GM19463 (cell line): Measurements from ENCODE around the gene MAST2.
"Not testable (repeated sequence)": the region's sequence is repeated elsewhere in the genome, so short reads cannot be mapped to it uniquely, and the experiment has no call there.

ENCODE experiments used
- ATAC-seq: cut with Tn5 transposase; IDR thresholded peaks from one replicate; pipeline ENCODE4 v1.9.1; 2021; ENCODE audit warnings: mild to moderate bottlenecking, moderate library complexity; ENCODE audit not compliant: unreplicated experiment

Gene MAST2

DNA sequence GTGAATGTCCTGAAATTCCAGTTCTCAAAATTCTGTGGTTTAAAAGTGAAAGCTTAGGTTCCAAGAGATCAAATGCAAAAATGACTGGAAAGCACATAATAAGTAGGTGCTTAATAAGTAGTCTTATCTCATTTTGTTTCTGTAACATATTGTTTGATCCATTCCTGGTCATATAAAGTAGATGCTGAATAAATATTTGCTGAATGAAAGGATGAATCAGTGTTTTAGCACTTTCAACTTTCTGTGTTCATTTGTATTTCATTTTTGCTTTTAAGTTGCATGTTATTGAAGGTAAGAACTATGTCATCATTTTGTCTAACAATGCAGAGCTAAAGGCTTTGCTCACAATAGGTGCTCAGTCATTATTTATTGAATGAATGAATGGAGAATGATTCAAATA, 6.3 kb downstream of the MAST2 start:
- no peak for ATAC-seq

DNA sequence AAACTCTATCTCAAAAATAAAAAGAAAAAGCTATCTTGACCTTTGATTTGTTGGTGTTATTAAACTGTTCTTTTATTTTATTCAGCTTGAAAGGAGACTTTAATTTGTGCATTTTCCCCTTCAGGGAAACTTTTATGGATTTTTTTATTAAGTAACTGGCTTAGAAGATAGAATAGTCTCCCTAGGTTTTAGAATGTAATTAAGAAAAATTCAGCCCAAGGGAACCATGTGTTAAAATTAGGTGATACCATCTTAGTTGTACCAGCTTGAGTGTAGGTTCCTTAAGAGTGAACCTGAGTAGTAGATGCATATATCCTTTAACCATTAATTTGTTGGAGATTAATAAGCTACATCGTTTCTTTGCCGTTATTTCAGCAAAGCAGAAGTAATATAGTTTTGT, 11.4 kb downstream of the MAST2 start:
- no peak for ATAC-seq

DNA sequence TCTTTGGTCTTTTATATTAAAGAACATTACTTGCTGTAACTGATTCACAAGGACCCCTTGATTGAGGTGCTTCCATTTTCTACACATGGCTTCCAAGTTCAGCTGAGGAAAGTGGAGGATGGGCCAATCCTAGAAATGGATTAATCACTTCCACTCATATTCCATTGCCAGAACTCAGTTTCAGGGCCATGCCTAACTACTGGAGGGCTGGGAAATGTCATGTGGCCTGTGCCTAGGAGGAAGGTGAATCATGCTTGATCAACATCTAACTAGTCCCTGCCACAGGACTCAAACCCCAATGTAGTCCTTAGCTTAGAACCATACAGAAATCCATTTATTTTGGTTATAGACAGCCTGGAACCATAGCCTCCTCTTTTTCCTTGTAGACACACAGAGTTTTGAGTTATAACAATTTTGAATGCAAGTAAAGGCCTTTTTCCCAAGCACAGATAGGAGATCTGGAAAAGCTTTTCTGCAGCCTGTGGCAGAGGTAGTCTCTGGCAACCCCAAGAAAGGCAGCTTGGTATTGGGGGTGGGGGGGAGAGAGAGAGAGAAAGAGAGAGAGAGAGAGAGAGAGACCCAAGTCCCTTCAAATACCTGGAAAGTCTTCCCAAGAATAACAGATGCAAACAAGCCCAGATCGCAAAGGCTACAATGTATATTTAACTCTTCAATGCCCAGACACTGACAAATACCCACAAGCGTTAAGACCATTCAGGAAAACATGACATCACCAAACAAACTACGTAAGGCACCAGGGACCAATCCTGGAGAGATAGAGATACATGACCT, 12.5 kb downstream of the MAST2 start:
- ATAC-seq, result no peak

DNA sequence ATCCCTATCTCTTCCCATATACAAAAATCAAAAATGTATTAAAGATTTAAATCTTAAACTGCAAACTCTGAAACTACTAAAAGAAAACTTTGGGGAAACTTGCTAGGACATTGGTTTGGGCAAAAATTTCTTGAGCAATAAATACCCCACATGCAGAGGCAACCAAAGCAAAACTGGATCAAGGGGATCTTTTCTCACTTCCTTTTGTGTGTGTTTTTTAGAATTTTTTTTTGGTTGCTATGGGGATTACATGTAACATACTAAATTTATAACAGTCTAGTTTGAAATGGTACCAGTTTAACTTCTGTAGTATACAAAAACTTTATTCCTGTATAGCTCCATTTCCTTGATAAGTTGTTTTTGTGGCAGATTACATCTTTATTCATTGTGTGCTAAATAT, 16.8 kb downstream of the MAST2 start:
- ATAC-seq, result no peak

DNA sequence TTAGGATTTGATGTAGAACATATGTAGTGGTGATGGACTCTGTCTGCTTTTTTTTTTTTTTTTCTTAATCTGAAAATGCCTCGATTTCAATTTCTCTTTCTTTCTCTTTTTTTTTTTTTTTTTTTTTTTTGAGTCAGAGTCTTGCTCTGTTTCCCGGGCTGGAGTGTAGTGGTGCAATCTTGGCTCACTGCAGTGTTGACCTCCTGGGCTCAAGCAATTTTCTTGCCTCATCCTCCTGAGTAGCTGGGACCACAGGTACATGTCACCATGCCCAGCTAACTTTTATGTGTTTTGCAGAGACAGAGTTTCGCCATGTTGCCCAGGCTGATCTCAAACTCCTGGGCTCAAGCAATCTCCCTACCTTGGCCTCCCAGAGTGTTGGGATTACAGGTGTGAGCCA, 17.4 kb downstream of the MAST2 start:
- ATAC-seq, result no peak

DNA sequence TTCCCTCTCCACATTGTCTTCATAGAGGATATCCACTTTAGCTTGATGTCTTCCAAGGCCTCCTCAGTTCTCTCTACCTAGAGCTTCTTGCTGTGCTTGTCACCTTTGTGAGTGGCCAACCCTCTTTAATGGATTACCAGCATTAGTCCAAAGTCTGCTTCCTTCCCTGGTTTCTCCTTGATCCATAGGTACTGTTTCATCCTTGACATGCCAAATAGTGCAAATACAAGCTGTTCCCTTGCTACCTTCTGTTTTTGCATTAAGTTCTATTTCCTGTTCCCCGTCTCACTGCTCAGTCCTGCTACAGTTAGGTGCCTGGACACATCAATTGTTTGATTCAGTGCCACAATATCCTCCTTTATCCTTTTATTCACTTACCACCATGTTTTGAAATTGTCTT, 19.2 kb downstream of the MAST2 start:
- ATAC-seq, result no peak

DNA sequence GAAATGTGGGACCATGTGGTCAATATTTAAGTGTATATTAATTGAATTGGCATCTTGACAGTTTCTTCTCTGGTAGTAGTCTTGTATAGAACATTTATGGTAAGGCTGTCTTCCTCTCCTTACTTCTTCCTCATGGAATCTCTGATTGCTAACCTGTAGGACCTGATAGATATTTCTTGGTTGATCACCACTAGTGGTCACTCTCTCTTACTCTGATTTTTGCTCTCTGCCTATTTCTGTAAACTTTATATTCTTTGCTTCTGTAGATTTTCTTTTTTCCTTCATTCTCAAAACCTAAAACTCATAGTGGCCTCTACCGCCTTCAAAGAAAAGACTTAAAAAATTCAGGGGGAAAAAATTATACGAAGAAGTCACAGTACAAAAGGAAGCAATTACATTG, 21.2 kb downstream of the MAST2 start:
- ATAC-seq, result no peak

DNA sequence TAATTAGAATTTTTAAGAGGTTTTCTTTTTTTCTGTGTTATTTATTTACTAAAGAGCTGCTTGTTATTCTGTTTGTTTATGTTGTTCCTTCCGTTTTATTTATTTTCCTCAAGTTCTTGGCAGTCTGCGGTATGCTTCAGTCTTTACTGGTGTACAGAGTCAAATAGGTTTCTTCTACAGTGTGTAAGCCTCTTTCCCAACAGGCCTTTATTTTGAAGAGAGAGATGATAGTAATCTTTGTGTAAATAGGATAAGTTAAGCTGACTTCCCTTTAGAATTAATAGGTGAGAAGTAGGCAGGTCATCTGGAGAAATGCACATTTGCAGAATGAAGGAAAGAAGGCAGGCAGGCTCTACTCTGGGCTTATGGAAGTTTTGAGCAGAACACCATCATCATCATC, 23.8 kb downstream of the MAST2 start:
- ATAC-seq, result no peak

DNA sequence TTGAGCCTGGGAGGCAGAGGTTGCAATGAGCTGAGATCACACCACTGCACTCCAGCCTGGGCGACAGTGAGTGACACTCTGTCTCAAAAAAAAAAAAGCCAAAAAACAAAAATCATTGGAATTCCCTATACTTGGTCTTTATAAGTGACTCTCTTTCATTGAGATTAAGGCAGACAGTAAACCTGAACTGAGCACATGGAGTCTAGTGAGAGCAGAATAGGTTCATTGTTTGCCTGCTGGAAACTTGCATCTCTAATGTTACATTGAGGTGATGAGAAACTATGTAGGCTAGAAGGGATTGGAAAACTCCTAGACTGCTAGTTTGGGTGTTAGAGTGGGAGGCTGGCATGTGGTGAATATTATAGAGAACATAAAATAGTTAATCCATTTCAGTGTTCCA, 25.4 kb downstream of the MAST2 start:
- no peak for ATAC-seq

DNA sequence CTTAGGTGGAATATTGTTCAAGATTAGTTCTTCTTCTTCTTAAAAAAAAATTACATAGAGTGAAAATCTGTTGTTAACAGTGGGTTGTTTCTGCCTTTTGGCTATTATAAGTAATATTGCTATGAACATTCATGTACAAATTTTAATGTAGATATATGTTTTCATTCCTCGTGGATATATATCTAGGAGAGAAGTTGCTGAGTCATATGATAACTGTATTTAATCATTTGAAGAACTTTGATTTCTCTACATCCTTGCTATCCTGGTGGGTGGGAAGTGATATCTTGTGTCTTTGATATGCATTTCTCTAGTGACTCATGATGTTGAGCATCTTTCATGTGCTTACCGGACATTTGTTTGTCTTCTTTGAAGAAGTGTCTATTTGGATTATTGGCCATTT, 29.9 kb downstream of the MAST2 start:
- ATAC-seq, result no peak

DNA sequence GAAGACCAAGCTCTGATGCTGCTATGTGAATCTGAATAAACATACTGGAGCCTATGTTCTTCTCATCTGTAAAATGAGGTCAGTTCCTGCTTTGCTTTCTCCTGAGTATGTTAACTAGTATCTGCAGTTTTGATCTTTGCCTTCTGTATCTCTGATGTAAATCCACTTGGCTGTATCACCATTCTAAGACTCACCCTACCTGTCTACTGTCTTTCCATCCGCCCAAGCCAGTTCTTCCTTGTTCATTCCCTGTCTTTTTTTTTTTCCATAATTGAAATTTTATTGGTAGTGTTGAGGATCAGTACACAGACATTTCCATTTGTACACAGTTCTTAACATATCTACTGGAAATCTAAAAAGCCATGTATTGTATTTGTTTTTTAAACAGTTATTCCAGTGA, 31.3 kb downstream of the MAST2 start:
- ATAC-seq, result no peak

DNA sequence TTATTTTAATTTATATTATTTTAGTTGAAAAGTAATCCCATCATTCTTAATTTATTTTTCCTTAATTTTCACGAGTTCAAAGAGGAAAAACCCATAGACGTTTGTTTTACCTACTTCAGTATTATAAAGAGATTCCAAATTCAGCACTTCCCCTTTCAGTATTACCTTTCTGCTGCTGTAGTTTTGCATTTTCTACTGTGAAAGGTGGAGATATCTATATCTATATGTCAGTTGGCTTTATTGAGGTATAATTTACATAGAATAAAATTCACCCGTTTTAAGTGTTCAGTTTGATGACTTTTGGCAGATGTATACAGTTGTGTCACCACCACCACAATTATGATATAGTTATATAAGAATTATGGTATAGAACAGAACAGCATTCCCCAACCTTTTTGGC, 33.0 kb downstream of the MAST2 start:
- ATAC-seq, result no peak

DNA sequence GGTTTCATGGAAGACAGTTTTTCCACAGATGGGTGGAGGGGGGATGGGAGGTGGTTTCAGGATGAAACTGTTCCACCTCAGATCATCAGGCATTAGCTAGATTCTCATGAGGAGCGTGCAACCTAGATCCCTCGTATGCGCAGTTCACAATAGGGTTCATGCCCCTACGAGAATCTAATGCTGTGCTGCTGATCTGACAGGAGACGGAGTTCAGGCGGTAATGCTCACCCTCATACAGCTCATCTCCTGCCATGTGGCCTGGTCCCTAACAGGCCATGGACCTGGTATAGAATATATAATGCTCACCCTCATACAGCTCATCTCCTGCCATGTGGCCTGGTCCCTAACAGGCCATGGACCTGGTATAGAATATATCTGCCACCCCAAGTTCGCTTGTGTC, 33.4 kb downstream of the MAST2 start:
- ATAC-seq, result not testable (repeated sequence)

DNA sequence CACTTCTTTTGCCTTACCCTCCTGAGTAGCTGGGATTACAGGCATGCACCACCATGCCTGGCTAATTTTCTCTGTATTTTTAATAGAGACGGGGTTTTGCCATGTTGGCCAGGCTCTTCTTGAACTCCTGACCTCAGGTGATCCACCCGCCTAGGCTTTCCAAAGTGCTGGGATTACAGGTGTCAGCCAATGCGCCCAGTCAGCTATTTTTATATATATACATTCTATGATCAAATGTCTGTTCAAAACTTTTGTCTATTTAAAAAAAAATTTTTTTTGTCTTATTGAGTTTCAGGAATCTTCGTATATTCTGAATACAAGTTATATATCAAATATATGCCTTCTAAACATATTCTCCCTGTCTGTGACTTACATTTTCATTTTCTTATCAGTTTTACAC, 34.9 kb downstream of the MAST2 start:
- not testable (repeated sequence) for ATAC-seq

DNA sequence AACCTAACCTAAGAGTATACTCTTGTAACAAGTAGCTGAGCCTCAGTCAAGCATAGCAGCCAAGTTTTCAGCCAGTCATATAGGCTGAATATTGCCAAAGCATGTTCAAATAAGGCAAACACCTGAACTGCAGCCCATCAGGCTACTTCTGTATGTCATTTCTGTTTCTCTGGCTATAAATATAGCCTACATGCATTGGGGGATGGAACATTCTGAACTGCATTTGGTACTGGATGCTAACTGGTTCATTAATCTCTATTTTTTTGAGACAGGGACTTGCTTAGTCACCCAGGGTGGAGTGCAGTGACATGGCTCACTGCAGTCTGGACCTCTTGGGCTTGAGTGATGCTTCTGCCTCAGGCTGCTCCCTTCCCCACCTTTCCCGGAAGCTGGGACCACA, 37.3 kb downstream of the MAST2 start:
- no peak for ATAC-seq

DNA sequence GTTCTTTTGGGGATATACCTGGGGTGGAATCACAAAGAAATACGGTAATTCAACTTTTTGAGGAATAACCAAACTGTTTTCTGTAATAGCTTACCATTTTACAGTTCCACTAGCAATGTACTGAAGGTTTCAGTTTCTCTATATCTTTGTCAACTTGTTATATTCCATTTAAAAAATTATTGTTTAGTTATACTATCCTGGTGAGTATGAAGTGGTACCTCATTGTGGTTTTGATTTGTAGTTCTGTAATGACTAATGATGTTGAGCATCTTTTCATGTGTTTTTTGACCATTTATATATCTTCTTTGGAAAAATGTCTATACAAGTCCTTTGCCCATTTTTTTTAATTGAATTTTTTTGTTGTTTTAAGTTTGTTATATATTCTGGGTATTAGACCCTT, 39.4 kb downstream of the MAST2 start:
- no peak for ATAC-seq

DNA sequence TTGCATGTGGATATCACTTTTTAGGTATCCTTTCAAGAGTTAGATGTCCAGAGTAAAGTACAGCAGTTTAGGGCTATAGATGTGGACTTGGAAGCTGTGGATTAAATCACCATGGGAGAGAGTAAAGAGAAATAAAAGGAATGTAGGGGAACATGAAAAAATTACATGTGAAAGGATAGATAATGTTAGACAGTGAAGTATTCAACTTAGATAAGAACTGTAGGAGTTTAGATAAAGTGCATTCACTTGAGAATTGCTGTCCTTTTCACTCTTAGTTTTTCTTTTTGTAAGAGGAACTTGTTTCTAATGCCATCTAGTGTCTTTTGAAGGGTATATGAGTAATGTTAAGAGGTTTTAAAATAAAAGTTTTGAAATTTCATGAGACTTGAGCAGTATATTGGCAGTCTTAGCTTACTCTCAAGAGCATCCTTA, 40.1 kb downstream of the MAST2 start:
- no peak for ATAC-seq

DNA sequence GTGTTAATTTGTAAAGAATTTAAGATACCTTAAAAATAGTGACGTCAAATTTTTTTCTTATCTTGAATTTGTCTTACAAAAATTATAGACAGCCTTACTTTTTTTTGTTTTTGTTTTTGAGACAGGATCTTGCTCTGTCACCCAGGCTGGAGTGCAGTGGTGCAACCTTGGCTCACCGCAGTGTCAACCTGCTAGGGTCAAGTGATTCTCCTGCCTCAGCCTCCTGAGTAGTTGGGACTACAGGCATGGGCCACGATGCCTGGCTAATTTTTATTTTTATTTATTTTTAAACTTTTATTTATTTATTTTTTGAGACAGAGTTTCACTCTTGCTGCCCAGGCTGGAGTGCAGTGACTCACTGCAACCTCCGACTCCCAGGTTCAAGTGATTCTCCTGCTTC, 40.6 kb downstream of the MAST2 start:
- ATAC-seq, result not testable (repeated sequence)

DNA sequence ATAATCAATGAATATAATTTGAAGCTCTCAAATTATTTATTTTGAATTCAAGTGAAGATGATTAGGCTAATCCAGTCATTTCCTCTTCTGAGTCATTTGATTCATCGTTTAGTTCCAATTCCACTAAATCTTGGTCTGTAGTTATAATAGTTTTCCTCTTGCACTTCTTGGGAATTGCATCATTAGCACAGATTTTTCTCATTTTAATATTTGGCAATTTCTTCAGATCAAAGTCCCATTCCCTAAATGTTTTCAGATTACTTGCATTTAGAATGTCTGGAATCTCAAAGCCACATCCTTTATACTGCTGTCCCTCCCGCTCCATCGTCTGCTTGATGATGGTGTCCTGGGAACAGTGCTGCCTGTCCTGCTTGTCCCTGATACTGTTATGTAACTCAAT, 43.5 kb downstream of the MAST2 start:
- no peak for ATAC-seq

DNA sequence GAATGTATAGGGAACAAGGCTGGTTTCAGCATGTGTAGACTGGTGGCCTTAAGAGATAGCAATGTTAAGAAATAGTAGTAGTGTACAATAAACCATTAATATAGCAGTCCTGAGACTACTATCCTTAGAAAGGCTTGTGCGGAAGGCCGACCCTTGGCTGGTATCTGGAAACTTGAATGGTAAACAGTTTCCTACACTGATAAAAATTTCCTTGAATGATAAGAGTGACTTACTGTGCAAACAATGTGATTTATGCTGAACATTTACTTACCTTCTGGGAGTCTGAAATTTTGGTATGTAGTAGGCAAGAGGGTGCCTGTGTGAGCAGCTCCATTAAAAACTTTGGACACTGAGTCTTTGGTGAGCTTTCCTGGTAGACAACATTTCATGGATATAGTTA, 44.7 kb downstream of the MAST2 start:
- no peak for ATAC-seq

DNA sequence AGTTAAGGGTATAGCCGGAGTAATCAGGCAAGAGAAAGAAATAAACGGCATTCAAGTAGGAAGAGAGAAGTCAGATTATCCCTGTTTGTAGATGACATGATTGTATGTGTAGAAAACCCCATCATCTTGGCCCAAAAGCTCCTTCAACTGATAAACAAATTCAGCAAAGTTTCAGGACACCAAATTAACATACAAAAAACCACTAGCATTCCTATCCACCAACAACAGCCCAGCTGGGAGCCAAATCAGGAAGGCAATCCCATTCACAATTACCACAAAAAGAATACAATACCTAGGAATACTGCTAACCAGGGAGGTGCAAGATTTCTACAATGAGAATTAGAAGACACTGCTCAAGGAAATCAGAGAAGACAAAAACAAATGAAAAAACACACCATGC, 45.3 kb downstream of the MAST2 start:
- no peak for ATAC-seq

DNA sequence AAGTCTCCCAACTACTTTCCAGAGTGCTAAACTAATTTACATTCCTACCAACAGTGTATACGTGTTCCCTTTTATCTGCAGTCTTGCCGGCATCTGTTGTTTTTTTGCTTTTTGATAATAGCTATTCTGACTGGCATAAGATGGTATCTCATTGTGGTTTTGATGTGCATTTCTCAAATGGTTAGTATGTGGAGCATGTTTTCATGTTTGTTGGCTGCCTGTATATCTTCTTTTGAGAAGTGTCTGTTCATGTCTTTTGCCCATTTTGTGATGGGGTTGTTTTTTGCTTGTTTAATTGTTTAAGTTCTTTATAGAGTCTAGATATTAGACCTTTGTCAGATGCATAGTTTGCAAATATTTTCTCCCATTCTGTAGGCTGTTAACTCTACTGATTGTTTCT, 46.6 kb downstream of the MAST2 start:
- ATAC-seq, result no peak

DNA sequence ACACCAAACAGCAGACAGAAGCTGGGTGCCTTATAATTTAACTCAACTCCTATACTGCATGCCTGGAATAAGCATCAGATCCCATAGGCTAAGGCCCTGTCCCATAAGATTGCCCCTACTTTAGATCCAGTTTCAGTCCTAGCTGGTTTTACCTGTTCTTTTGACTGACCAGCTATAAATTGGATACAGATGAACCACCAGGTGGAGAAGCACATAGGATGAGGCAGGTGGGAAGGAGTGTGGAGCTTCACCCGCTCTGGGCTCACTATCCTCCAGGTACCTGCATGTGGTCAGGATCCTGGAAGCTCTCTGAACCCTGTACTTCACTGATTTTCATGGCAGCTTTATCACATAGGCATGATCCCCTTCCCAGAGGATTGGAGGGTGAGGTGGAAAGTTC, 51.3 kb downstream of the MAST2 start:
- ATAC-seq, result no peak
